Germinal center (tissue), 1 donor: ENCODE measurements around the gene TTC9B.

Experiments
- DNase-seq: peaks from one replicate; pipeline ENCODE4 v3.0.0; 2012; ENCODE audit warnings: mixed read lengths, low spot score

Gene TTC9B

GRCh38 chr19:40247735-40248262 is 29.6 kb upstream of the TTC9B start:
- DNase-seq = no peak

- DNase-seq = no peak
Observed at GRCh38 chr19:40247178-40247577, 29.0 kb upstream of the TTC9B start.

- no peak for DNase-seq
Observed at GRCh38 chr19:40246292-40247073, 28.3 kb upstream of the TTC9B start.

GRCh38 chr19:40245506-40246128 is 27.4 kb upstream of the TTC9B start:
- no peak for DNase-seq

GRCh38 chr19:40244579-40245317 is 26.6 kb upstream of the TTC9B start:
- no peak for DNase-seq

GRCh38 chr19:40243181-40243580 is 25.0 kb upstream of the TTC9B start:
- no peak for DNase-seq

GRCh38 chr19:40242480-40242879 is 24.3 kb upstream of the TTC9B start:
- no peak for DNase-seq

- DNase-seq = no peak
Observed at GRCh38 chr19:40241809-40242384, 23.7 kb upstream of the TTC9B start.

GRCh38 chr19:40241125-40241808 is 23.1 kb upstream of the TTC9B start:
- DNase-seq = no peak

GRCh38 chr19:40240332-40240731 is 22.1 kb upstream of the TTC9B start:
- DNase-seq = no peak

- DNase-seq = no peak
Observed at GRCh38 chr19:40239415-40240226, 21.4 kb upstream of the TTC9B start.

- no peak for DNase-seq
Observed at GRCh38 chr19:40238775-40239174, 20.6 kb upstream of the TTC9B start.

GRCh38 chr19:40237791-40238190 is 19.6 kb upstream of the TTC9B start:
- no peak for DNase-seq

GRCh38 chr19:40236366-40236765 is 18.2 kb upstream of the TTC9B start:
- DNase-seq = no peak

- DNase-seq = no peak
Observed at GRCh38 chr19:40236026-40236355, 17.8 kb upstream of the TTC9B start.

- no peak for DNase-seq
Observed at GRCh38 chr19:40235238-40236025, 17.2 kb upstream of the TTC9B start.

- no peak for DNase-seq
Observed at GRCh38 chr19:40234429-40235237, 16.4 kb upstream of the TTC9B start.

- DNase-seq = no peak
Observed at GRCh38 chr19:40233811-40234389, 15.7 kb upstream of the TTC9B start.
